Renal pelvis (tissue), 4 donors: ENCODE data around the gene ABCA4. TPM values are rescaled to one million over a fixed set of nuclear protein-coding genes. Genes with fewer than 3 reads are reported as not detected.

Source experiments
- DNase-seq: peaks from one replicate; pipeline ENCODE4 v3.0.0-alpha.2; 2013
- polyA plus RNA-seq, 3 donors: library from polyadenylated mRNA; unstranded; fragments of 120-200 nt; gene quantifications; one replicate each; pipeline ENCODE4 v1.2.1, GENCODE V29; 2013; ENCODE audit not compliant: insufficient read length in 3 of 3

Gene ABCA4
- polyA plus RNA-seq, 3 donors, result 6.3 to 15.4 (median 10.0) TPM

DNA sequence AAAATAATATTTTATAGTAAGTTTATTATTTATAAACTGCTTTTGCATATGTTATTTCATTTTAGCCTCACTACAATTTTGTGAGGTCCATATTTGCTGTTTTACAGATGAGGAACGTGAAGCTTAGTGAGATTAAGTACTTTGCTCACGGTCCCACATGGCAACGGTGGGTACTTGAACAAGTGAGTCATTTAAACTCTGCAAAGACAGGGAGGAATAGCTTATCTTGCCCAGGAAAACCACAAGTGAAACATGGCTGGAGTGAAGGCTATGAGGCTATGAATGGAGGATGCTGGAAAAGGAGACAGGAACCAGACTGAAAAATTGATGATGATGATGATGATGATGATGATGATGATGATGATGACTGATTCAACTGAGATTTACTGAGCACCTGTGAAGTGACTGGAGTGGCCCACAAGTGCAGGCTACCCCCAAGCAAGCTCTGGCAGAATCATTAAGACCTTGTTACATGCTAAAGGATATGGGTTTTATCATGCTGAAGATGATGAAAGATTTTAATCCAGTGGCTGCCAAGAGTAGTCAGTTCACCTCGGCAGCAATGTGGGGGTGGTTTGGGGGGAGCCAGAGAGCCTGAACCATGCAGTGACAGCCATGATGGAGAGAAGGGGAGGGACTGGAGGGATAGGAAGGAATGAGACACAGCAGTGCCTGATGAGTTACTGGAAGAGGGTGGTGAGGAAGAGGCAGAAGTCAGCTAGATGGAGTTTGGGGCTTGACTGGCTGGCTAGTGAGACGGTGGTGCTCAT, 1.4 kb upstream of the ABCA4 start:
- no peak for DNase-seq

DNA sequence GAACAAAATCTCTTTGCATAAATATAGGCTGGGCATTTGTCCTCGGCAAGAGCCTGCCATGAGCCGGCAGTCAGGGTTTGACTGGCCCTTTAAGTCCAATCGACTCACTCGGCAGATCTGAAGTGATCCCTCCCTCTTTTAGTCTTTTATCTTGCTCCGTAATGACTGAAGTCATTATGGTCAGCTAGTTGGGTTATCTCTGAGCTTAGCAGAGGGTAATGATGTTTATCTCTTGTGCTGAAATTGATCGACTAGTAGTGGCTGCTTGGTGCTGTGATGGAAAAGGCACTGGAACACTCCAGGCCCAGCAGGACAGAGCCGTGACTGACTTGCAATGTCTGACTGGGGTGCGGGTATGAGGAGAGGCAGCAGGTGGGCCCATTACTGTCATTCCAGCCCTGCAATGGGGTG, 468 bp upstream of the ABCA4 start:
- no peak for DNase-seq

DNA sequence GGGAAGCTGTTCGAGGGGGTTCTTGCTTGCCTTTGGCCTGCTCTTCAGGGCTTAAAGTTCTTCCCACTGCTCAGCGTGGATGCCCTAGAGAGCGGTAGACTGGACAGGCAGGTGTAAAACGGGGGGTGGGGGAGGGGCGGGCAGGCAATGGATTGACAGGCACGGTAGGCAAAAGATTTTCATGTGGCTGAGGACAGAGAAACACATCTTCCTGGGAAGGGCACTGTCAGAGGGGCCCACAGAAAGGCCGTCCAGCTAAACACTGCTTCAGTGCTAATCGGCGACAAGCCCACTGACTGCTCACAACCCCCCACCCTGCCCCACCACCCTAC, 412 bp downstream of the ABCA4 start:
- no peak for DNase-seq

DNA sequence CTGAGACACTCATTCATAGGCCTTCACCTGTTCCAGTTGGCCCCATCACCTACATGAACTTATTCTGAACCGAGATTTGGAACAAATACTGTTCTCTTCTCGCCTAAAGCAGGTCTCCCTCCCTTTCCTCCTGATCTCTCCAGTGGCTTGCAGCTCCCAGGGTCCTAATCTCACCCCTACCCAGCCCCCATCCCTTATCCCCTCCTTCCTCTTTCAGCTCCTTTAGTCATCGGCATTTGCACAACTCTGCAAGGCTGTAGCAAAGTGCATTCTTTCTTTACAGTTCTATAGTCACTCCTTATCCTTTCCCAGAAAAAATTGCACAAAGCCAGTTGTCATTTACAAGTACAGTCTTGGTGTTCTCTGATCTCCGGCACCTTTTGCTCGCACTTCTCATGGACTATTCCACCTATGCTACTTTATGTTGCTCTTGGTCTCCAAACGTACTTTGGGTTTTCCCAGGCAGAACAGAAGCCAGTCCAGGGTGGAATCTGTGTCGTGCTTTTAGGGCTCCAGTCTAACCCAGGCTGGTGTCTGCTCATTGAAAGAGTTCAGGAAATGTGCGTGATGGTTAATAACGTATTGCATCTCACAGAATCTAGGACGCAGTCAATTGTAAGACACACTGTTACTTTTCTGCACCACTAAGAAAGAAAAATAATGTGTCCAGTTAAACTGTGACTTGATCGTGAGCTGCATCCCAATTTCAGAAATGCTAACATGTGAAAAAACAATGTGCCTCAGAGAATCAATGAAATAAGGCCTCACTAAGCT, 965 bp downstream of the ABCA4 start:
- DNase-seq, result no peak

DNA sequence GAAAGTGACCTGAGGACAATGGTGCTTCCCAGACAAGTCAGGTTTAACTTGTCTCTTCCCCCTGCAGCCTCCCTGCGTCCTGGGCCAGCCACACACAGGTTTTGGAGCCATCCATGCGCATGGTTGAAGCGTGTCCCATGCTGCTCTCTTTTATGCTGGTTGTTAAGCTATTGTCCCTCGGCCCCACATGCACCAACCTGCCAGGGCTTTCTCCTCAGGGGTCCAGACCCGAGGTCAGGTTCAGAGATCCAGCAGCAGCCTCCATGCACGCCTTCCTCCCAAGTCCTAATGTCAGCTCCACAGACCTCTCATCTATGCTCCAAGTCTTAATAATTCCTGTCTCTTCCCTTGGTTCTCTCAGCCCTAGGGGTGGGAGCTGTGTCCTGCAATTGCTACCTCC, 1.6 kb downstream of the ABCA4 start:
- DNase-seq, result no peak

DNA sequence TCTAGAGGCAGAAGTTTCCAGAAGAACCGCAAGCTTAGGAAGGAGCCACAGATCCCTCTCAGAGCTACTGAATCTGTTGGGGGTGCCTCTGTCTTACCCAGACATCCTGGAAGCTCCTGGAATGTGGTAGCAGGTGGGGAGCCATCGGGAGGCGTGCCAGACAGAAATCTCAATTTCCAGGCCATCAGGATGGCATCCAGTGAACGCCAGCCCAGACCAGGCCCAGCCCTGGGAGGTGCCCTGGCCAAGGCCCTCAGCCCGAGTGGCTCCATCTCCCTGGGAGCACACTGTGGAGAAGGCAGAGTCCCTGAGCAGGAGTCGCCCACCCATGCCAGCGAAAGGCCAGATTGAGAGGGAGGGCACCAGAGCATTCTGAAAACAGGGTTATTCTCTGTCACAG, 2.5 kb downstream of the ABCA4 start:
- DNase-seq, result no peak

DNA sequence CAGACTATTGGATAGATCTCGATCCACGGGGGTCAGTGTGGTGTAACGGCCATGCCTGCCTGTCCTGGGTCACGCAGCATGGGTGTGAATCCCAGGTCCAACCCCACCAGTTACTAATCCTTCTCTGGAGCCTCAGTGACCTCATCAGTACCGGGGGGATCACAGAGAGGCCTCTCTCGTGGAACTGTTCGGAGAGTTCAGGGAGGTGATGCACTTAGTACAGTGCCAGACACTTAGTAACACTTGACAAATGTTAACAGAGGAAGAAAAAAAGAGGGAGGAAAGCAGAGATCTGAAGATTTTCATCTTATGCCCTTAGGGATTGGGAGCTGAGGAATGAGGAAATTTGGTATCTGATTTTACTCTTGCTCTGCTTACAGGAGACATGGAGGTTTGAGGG, 2.9 kb downstream of the ABCA4 start:
- DNase-seq, result no peak

DNA sequence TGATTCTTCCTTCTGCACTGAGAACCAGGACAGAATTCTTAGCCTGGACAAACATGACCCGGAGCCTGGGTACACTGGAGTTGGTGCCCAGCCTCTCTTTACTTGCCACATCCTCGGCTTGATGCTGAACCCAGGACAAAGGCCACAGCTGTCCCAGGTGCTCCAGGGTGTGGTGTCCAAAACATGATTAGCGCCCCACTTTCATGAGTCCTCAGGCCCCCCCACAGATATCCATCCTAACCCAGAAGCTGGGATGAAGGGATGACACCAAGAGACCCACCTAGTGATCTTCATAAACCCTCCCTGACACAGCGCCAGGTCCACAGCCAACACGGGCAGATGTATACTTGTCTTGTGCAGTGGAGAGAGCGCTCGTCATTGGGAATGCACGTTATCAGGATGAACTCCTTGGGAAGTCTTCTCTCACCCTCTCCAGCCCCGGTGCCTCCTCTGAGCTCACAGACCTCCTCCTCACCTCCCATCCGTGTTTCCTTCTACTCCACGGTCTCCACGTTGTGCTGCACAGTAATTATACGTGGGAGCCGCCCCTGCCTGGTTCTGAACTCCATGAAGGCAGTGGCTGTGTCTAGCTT, 3.6 kb downstream of the ABCA4 start:
- no peak for DNase-seq

DNA sequence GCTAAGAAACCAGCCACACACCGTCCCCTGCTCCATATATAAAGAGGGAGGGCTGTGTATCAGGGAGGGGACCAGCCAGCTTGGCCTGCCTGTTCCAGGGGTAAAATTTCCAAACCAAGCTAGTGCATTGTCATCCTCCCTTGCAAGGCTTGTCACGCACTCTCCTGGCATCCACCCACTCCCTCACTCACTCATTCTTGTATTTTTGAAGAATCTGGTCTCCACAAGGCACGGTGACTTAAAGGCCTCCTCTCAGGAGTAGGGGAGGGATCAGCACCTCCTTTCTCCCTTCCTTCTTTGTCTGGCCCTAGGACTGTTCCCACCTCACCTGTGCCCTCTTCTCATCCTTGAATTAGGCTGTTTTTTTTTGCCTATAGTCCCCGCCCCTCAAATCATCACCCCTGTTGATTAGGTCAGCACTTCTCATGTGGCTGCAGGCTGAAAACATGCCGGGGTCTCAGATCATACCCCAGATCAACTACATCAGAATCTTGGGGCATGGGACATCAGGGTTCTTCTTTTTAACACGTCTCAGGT, 5.0 kb downstream of the ABCA4 start:
- DNase-seq, result no peak

DNA sequence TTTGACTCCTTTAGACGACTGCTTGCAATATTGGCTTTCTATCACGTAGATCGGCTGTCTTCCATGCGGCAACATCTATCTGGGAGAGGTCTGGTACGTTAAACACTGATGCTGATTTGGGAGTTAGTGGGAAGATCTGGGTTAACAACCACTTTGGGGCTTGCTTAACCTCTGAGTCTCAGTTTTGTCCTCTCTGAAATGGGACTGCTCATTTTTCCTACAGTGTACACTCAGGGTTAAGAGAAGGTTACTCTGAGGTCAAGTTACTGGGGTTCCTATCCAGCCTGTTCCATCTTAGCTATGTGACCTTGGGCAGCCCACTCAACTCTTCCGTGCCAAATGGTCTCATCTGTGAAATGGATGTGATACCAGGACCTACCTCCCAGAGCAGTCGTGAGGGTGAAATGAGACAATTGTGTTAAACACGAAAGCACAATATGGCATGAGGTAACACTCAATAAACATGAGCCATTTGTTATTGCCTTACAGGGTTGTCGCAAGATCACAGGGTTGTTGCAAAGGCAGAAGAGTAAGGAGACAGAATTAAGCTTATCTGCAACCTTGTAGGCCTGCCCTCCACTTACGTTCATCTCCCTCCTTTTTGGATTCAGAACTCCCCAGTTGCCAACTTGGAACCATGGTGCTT, 5.6 kb downstream of the ABCA4 start:
- no peak for DNase-seq

DNA sequence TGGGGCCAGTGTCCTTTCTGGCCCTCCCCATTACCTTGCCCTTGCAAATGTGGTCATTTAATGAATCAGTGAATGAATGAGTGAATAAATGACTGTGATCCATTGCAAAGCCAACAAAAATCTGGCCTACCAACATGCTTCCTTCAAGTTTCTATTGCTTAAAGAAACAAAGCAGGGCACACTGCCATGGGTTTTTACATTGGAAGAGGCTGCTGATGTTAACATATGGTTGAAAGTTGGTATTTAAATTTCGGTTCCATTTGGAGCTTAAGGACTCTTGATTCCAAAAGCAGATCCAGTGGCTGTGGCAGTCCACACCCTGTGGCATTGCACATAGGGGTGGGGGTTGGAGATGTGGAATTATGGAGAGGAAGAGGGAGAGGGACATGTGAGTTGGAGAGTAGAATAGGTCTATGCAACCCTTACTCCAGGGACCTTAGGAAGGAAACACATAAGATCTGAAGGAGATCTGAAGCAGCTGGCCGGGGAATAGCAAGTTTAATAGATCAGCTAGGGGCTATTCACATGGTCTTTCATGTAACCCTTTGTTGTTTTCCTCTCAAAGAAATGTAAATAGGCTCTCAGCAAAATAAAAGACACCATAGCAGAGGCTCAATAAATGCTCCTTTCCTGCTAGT, 7.2 kb downstream of the ABCA4 start:
- no peak for DNase-seq

DNA sequence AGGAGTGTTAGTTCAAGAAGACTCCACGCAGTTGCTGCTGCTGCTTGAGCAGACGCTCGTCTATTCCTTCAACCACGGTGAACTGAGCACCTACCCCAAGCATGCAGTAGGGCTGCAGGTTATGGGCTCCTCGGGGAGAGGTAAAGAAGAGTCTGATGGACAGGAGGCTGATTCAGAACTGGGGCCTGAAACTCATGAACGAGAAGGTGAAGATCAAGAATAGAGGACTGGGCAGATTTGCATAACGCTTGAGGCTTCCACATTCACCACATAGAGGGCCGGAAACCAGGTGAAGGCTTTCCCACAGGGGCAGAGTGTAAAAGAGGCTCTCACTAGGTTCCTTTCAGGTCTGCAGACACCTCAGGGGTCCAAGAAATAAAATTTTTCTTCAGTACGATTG, 9.1 kb downstream of the ABCA4 start:
- DNase-seq, result no peak

DNA sequence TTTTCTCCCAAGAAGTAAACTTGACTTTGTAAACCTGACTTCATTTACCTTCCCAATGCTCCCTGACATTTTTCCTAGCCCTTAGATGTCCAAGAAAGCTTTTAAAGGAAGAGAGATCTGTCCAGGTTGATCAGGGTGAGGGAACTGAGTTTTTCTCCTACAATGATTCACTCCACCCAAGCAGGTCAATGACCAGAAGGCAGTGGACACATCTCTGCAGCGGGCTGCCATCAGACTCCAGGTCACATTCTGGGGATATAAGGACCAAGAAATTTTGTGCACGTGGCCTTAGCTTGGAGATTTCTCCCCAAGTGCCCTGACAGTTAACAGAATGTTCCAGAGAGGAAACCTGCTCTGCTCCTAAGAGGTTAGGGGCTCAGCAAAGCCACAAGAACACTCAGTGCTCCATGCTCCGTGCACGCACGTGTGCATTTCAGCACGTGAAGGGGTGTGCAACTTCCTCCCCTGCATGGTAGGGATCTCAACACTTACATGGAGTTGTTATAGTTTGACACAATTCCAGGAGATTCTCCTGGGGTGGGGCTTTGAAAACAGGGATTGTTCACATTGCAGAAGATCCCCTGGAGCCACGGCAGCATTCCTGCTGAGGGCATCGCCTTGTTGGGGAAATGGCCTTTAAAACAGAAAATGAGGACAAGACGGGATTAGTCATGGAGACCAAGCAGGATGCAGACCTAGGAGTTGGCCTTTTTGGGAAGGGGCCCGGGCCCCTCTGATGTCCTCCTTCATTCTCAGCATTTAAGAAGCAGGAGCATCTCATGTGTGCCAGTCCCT, 9.8 kb downstream of the ABCA4 start:
- DNase-seq, result no peak

DNA sequence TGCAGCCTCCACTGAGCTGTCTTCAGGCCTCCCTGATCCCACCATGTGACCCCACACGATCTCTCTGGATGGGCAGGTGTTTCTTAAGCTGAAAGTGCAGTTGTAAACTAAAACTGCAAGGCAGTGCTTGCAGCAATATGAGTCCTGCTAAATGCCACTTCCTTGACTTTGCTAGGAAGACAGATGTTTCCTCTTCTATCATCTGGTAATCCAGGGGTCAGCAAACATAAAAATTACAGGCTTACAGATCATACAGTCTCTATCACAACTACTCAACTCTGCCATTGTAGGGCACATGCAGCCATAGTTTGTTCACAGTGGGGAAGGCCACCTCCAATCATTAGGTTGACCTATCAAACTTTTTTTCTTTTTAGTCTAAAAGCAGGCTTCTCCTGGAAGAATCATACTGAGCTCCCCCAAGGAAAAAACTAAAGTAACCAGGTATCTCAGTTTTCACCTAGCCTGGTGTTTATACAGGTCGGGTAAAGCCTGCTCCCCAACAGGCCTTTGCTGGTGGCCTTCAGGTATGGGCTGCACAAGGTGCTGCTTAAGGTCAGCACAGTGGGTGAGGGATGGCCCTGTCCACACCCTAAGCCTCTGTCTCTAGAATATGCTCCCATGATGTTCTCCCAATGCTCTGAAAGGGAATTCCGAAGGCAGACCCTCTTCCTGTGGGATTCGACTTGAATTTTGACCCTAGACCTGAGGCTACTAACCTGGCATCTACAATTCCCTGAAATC, 10.8 kb downstream of the ABCA4 start:
- no peak for DNase-seq

DNA sequence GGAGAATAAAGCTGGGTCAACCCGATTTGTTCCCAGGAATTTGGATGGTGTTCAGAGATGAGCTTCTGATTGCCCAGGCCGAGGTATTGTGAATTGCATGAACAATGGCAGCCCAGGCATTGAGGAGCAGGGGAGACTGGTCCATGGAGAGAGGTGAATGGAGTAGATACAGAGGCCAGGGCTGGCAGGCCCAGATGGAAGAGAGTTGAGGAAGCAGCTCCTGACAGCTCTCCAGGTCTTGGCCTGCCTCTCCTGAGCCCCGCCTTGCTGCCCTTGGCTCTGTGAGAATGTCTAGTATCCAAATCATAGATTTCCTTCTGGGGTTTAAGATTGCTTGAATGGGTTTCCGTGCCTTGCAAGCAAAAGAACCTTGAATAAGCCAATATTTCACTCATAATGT, 11.5 kb downstream of the ABCA4 start:
- DNase-seq, result no peak

DNA sequence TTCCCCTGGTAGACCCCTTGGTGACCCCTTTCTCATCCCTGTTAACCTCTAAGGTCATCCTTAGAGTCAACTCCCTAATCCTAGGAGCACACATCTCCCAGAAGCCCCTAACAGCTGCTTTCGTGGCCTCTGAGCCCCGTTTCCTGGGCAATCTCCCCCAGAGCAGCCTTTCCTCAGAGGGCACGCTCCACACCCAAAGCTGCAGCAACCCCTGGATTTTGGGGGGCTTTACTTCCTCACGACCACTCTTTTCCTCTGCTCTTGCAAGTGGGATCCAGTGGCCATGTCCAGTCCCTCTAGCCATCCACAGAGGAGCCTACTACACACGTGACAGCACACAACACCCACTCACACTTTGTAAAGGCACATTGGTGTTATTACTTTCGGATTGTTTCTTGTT, 13.8 kb downstream of the ABCA4 start:
- DNase-seq, result no peak

DNA sequence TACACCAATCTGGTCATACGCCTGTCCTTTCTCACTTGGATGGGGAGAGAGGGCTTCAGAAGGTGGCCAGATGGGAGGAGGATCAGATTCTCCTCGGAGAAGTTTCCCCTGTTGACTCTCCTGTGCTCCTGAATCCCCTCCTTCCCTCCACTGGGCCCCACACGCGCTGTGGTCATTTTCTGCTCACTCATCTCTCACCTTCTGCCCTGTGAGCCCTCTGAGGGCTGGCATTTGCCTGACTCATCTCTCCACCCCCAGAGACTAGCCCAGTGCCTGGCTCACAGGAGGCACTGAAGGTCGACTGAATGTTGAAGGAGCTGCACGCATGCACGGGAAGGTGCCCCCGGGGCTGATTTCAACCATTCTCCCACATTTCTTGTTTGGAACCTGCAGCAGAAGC, 14.2 kb downstream of the ABCA4 start:
- DNase-seq, result no peak

DNA sequence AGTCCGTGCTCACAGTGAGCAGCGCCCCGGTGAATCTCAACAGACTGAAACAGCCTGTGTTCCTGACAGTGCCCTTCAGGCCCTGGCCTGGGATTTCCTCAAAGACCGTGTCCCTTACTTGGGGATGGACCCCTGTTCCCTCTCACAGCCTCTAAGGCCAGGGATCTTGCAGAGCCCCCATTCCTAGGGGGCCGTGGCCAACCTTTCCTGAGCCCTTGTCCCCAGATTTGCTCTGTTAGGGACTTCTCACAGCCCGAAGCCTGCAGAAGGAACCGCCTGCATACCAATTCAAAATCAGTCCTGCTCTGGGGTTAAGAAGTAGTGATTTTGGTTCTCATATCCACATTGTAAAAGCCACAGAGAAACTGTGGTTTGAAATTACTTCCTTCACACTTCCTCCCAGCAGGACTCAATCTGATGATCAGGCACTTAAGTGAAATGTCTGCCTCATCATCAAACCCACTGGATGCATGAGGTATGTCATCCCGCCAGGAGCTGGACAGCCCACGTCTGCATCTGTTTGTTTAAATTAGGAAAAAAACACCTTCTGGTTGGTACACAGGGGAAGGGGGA, 14.9 kb downstream of the ABCA4 start:
- DNase-seq, result no peak

DNA sequence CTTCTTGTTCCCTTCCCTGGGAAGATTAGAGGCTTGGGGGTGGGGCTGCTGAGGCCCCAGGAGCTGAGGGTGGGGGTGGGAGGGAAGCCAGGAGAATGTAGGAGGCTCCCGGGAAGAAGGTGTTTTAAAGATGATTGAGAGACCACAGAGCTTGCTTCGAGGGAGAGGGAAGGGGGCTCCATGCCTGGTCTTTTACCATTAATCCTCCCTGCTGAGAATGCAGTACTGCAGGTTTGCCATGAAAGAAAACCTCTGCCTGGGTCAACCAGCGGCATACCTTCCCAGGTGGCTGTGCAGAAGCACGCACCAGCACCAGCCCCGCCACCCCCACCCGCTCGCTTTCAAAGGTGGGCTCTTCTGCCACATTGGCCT, 15.4 kb downstream of the ABCA4 start:
- DNase-seq, result no peak
